GM19328 (cell line): ENCODE results near the gene DNAH6.
"Not testable (repeated sequence)": the region's sequence is repeated elsewhere in the genome, so short reads cannot be mapped to it uniquely, and the experiment has no call there.

ENCODE experiments used
- ATAC-seq: cut with Tn5 transposase; IDR thresholded peaks from one replicate; pipeline ENCODE4 v1.9.1; 2021; ENCODE audit warnings: mild to moderate bottlenecking, moderate library complexity; ENCODE audit not compliant: unreplicated experiment

DNAH6 gene, protein sequence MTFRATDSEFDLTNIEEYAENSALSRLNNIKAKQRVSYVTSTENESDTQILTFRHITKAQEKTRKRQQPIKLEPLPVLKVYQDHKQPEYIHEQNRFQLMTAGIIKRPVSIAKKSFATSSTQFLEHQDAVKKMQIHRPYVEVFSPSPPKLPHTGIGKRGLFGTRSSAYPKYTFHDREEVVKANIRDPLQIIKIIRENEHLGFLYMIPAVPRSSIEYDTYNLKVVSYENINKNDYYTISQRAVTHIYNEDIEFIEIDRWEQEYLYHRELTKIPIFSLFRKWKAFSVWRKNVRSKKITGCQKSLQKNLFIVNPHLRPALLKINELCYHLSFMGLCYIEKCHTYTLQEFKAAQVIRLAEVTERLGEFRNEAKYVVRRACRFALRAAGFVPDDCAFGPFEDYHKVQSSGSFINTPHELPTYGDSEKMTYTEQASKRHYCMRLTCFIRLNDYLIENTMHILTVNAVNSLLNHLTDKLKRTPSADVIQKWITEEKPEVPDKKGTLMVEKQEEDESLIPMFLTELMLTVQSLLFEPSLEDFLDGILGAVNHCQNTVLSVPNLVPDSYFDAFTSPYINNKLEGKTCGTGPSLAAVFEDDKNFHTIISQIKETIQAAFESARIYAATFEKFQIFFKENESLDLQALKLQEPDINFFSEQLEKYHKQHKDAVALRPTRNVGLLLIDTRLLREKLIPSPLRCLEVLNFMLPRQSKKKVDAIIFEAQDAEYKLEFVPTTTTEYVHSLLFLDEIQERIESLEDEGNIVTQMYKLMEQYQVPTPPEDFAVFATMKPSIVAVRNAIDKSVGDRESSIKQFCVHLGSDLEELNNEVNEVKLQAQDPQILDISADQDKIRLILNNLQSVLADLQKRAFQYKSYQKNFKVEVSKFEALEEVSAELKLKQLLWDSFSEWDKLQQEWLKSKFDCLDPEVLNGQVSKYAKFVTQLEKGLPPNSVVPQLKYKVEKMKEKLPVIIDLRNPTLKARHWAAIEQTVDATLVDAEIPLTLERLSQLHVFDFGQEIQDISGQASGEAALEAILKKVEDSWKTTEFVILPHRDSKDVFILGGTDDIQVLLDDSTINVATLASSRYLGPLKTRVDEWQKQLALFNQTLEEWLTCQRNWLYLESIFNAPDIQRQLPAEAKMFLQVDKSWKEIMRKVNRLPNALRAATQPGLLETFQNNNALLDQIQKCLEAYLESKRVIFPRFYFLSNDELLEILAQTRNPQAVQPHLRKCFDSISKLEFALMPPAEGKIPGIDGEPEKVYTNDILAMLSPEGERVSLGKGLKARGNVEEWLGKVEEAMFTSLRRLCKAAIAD (N-terminal part only)

DNA sequence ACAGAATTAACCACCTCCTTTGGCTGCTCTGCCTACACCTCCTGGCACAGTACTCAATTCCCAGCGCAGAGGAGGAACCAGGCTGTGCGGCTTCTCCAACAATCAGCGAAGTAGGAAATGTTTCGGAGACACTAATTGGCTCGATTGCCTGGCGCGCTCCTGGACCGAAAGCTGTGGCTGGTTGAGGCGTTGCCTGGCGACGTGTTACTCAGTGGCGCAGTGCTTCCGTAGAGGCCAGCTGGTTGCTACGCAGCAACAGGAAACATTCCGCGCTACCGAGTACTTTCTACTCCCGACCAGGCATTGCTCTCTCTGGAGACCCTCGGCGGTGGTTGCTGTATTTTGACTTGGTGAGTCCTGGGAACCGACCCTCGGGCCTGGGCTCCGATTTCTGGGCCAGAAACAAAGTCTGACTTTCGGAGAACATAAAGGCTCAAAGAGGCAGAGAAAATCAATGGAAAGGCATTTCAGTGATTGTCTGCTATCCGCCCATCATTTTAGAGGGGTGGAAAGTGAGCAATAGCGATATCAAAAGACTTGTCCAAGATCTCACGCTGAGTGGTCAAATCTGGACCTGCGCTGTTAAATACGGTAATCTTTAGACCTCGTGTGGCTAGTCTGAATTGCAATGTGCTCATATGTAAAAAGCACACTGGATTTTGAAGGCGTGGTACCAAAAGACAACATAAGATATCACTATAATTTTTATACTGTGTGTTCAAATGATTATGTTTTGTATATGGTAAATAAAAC, at the start of gene DNAH6:
DNAH6 (plus strand) TSS at position 265 of the 753 bp plus-strand sequence. CDS start 1,329 bp downstream, outside the sequence.
- peak; percentile 91 for ATAC-seq

DNA sequence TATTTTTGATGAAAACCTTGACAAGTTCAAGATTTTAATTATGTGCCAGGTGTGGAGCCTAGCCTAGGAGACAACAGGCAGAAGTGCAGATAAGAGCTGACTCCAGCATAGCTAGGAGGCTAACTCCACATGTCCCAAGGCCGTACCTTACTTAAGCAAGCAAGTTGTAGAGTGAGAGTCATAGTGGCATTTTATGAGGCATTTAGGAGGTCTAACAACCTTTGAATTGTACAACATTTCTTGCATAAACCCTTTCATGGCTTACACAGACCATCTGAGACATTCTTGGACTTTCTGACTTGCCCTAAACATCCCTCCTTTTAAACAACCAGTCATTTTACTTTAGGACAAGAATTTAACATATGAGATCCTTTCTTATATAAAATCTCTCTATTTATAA, 48.9 kb upstream of the DNAH6 start:
- ATAC-seq, result no peak

DNA sequence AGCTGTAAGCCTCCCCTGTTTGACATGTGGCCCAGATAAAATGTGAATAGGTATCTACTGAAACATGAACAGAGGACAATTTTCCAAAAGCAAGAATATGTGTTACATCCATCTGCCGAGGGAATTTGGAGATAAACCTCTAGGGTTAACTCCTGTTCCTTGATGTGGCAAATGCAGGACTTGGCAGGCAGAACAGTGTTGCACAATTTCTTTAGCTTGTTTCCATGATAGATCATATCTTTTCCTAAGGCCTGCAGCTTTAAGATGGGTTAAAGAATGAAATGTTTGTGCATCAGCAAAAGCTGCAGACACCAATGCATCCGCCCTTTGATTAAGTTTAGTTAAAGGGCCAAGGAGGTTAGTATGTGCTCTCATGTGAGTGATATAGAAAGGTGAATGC, 43.9 kb upstream of the DNAH6 start:
- not testable (repeated sequence) for ATAC-seq

DNA sequence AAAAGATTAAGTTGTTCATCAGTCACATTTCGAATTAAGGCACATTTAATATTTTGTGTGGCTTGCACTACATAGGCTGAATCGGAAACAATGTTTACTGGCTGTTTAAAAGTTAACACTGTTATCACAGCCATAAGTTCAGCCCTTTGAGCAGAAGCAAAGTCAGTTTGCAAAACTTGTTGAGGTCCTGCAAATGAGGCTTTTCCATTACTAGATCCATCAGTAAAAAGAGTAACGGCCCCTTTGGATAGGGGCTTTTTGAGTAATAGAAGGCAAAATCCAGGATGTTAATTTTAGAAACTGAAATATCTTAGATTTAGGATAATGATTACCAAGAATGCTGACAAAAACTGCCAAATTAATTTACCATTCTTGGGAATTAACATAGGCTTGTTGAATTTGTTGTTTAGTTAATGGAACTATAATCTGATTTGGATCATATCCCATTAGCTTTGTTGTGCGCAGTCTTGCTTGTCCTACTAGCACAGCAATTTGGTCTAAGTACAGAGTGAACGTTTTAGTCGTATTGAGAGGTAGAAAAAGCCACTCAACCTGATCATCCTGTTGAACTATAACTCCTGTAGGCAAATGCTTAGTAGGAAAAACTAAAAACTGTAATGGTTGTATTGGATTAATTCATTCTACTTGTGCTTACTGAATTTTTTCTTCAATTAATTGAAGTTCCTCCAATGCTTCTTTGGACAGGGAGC, 43.3 kb upstream of the DNAH6 start:
- no peak for ATAC-seq

DNA sequence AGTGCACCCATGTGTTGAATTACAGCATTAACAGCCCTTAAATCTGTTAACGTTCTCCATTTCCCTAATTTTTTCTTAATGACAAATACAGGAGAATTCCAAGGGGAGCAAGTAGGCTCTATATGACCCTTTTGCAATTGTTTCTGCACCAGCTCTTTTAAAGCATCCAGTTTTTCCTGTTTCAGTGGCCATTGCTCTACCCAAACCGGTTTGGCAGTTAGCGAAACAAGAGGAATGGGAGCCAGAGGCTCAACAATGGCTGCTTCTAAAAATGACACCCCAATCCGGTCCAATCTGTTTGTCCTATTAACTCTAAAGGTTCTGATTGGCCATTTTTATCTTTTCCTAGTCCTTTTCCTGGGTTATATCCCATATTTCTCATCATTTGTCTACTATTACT, 42.1 kb upstream of the DNAH6 start:
- no peak for ATAC-seq

DNA sequence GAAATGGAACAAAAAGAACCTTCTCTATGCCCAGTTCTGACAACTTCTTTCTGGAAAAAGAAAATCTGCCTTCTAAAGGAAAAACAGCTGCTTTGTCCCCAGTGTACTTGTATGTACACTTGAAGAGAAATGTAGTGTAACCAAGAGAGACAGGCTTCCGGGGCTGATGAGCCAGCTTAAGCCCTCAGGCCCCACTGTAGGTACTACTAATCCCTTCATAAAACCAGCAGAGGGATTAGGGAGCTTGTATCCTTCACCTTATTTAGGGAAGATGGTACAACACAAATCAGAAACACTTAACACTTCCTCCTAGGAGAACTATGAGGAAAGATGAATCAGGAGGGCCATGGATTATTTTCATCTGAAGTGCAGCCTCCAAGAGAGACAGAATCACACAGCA, 38.4 kb upstream of the DNAH6 start:
- ATAC-seq, result no peak

DNA sequence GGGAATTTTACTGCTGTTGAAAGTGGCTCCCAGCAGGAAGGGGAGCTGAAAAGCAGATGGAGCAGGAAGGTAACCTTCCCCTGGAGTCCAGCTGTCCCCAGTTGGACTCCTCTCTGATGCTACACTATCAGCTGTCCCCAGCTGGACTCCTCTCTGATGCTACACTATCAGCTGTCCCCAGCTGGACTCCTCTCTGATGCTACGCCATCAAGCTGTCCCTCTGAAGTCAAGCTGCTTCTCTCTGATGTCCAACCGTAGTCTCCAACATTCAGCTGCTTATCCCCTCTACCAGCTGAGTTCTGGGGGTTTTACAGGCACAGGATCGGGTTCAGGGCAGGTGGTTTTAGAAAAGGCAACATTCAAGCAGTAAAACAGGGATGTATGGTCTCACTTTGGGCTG, 37.4 kb upstream of the DNAH6 start:
- no peak for ATAC-seq

DNA sequence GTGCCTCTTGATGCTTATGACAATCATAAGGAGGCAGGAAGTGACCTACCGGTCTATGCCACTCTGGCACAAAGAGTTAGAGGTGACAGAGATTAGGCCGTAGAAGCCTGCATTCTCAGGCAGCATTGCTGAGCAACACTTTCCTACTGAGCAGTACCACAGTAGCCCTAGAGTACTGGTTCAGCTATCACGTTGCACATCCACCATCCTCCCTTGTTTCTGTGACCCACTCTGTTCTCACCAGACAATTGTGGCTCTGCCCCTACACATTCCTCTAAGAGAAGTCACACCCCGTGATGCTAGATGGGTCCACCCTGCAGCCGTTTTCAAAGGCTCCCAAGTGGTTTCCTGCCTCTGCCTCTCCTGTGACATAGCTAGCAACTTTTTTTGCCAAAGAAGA, 34.6 kb upstream of the DNAH6 start:
- ATAC-seq, result no peak

DNA sequence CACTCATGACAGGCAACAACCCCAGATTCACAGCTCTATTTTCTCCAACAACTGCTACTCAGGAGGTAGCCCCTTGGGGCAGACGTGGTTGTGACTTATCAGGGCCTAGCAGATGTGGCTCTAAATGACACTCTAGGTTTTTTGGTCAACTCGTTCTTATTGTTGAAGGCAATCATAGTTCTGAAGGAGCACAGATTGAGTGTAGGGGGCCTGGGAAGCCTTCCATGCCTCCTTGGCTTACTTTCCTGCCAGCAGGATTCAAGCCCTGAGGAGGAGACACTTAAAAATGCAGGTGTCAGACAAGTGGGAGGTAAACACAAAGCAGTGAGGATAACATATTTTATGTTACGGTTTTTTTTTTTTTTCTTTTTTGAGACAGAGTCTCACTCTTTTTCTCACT, 33.7 kb upstream of the DNAH6 start:
- no peak for ATAC-seq

DNA sequence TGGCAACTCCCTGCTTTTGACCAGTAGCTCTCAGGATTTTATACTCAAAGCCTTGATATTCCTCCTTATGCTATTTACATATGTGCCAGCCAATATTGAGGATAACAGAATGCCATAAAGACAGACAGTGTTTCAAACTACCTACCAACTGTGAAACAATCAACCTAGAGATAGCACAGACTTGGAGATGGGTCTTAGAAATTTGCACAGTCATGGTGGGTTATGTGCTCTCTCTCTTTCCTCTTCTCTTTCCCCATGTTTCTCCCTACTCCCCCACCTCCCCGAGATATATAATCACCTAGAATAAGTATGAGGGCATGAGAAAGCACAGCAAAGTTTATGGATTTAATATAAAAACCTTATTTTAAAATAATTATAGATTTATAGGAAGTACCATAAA, 33.0 kb upstream of the DNAH6 start:
- no peak for ATAC-seq

DNA sequence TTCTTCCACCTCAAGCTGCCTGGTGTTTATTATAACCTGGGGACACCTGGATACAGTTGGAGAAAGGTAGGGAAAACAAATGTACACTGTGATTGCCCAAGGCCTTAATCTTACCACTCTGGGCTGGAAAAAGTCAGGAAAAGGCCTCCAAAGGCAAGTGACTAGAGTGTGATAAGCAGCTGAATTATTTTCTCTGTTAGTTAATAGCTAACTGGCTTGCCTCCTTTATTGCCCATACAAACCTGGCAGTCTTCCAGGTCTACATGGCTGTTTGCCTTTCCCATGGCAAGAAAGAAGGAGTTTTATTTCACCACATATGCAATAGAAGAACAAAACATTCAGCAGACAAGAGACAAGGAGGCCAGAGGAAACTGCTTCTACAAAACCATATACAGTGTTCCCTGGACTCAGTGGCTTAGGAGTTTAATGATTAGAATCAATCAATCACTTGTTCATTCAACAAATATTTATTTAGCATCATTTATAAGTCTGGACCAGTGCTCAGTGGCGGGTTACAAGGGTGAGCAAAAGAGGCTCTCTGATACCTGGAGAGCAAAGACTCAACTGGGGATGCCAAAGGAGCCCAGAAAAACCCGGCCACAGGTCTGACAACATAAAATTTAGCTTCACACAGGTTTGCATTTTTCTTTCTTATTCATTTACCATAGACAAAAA, 29.7 kb upstream of the DNAH6 start:
- ATAC-seq, result no peak

DNA sequence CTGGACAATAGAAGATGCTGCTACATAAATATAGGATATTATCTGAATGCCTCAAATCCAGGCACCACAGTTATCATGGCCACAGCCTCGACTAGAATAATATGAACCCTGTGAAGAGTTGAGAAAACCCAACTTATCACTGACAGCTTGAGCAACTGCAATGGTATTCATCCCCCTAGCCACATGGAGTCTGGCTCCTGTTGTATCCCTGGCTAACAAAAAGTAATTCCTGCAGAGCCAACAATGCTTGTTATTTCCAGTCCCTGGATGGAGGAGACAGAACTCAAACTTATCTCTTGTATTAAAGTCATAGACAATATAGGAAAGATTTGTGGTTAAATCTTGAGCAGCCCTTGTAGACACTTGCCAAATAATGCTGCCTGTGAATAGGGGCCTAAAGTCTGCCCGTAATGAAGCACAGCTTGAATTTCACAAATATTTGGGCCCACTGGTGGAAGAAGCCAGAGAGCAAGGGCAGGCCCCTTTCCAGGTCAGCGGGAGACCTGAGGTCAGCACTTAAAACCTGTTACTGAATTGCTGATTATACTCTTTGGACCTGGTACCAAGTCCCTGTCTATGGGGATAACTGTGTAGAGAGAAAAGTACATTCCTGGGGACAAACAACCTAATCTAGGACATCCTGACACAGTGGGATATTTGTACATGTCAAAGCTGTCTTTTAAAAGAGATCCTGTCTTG, 28.9 kb upstream of the DNAH6 start:
- ATAC-seq, result no peak

DNA sequence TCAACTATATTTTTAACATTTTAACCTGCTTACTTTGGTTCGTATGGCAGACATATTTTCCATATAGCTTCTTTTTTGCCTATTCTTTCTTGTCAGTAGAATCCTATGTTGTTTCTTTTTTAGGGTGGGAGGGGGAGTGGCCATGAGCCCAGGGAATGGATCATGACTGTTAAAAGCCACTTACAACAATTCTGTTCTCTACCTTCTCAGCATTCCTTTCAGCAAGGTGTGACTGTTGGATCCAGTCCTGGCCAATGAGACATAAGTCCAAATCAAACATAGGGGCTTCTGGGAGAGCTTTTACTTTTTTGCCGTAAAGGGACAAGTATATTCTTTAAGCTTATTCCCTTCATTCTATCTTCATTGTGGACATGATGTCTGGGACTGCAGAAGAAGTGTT, 25.0 kb upstream of the DNAH6 start:
- no peak for ATAC-seq

DNA sequence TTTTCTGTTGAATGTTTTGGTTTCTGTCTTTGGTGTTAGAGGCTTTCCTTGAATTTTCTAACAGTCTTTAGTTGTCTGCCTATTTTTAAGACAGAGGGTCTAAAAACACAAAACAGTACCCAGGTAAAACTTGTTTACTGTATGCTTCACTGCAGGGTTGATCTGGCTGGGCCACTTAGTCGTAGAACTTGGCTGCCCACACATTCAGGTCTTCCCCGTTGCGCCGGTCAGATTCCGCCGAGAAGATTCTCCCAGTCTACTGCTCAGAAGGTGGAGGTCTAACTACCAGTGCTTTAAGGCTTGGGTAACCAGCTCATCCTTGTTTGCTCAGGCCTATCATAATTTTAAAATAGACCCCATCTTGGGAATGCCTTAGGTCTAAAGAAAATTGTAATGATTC, 24.6 kb upstream of the DNAH6 start:
- no peak for ATAC-seq

DNA sequence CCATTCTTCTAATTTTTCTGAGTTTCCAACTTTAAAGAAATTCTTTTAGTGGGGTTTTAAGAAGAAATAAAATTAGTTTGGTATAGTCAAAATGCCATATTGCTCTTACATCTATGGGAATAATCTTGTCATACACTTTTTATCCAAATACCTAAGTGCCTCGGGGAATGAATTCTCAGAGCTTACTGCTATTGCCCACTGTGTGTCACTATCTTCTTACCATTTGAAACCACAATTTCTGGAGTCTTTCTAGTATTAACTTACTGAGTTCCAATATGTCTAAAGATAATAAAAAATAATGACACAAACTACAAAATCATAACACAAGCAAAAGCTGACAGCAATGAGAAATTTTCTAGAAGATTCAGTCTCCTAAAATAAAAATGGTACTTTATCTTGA, 23.7 kb upstream of the DNAH6 start:
- no peak for ATAC-seq

DNA sequence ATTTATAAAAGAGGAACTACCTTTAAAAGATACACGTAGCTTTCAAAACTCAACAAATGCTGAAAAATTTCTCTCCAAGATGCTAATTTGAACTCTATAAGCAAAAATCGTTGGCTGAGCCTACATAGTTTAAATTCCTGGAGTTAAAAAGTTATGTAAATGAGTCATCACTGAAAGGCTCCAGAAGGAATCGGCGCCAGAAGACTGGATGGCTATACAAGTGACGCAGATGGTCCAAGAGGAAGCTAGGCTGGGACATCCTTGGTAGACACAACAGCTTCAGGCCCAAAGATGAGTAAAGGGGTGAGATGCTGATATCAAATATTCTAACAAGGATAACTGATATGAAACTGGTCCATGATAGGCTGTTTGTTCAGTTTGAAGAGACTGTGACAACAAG, 22.8 kb upstream of the DNAH6 start:
- ATAC-seq, result no peak

DNA sequence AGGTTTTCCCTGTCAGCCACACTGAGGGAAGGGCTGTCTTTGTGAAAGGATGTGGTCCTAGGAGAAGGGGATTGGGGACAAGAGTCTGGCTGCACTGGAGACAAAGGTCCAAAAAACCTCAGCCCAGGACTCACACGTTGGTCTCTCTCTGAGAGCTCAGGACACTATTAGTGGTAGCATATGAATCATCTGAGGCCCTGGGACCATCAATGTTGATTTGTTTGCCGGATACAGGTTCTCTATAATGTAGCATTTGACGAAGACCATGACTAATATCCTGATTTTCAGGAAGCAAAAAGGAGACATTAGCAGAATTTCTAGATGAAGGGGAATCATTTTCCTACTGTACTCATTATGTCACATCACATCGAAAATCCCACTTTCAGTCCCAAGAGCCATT, 22.2 kb upstream of the DNAH6 start:
- no peak for ATAC-seq

DNA sequence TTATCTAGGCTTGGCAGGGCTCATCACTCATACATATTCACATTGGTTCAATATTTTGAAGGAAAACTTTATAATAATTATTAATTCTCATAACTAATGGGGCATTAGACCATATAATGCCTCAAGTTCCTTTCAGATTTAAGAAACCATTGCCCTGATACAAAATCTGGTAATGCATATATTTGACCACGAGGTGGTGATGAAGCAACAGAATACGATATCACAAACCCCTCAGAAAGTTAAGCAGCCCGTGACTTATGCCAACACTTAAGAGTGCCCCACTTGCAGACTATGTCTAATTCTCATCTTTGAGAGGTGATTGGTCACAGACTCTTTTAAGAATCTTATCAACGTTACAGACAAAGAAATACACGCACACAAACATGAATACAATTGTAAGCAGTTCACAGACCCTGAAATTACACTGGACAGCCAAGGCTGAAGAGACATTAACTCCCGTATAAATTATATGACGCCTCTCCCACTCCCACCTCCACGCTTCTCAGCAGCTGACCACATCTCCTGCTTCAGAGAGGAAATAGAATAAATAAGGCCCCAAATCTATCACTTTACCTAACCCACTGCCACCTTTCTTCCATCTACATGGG, 20.7 kb upstream of the DNAH6 start:
- ATAC-seq, result no peak
